Esophagus muscularis mucosa (tissue), 4 donors: ENCODE data around the gene CXCL16. TPM values are rescaled to one million over a fixed set of nuclear protein-coding genes. Genes with fewer than 3 reads are reported as not detected.

Experiments used
- DNase-seq: peaks from one replicate; pipeline ENCODE4 v3.0.0-alpha.2; 2017; ENCODE audit errors: extremely low spot score
- H3K27ac ChIP-seq, 4 donors: fragments of 200-600 bp; sonication (generic); replicated peaks in 1 of 4; 1 replicate in 3 of 4; 2 replicates in 1 of 4; pipeline ENCODE4 v1.5.1; 2016 to 2019; ENCODE audit warnings: mild to moderate bottlenecking in 1 of 4
- H3K27me3 ChIP-seq, 4 donors: fragments of 200-600 bp; sonication (generic); one replicate each; pipeline versions ENCODE4 v1.5.1 to v1.6.0; 2016 to 2019
- H3K36me3 ChIP-seq, 4 donors: fragments of 200-600 bp; sonication (generic); one replicate each; pipeline ENCODE4 v1.5.1; 2016 to 2019
- H3K4me1 ChIP-seq, 4 donors: fragments of 200-600 bp; sonication (generic); one replicate each; pipeline ENCODE4 v1.5.1; 2016 to 2019
- H3K4me3 ChIP-seq, 4 donors: fragments of 200-600 bp; sonication (generic); 1 replicate in 2 of 4; 2 replicates in 2 of 4; pipeline ENCODE4 v1.5.1; 2016 to 2019; ENCODE audit warnings: mild to moderate bottlenecking in 4 of 4, moderate library complexity in 1 of 4
- H3K9me3 ChIP-seq, 4 donors: fragments of 200-600 bp; sonication (generic); 1 replicate in 3 of 4; 2 replicates in 1 of 4; pipeline ENCODE4 v1.5.1; 2016 to 2019
- EP300 ChIP-seq: sonication (generic); formaldehyde crosslinking; IDR thresholded peaks from one replicate; pipeline ENCODE4 v1.6.1; 2017; ENCODE audit warnings: antibody characterized with exemption
- POLR2A ChIP-seq: fragments of 450-650 bp; IDR thresholded peaks from one replicate; pipeline ENCODE4 v1.6.1; 2017; ENCODE audit warnings: antibody characterized with exemption, moderate library complexity, mild to moderate bottlenecking, low read depth
- POLR2AphosphoS5 ChIP-seq, 2 donors: sonication (generic); formaldehyde crosslinking; IDR thresholded peaks; one replicate each; pipeline ENCODE4 v1.6.1; 2017; ENCODE audit warnings: antibody characterized with exemption in 2 of 2
- WGBS: methylation state at CpG from one replicate; pipeline ENCODE4 v1.1.5; 2018; 5-methylcytosine and 5-hydroxymethylcytosine counted together
- intact Hi-C: fragments of 100-400 bp; cut with DNase I; formaldehyde crosslinking; loops from one replicate; pipeline ENCODE4 v1.15.1; 2023
- total RNA-seq, 4 donors: library from RNA; depleted of rRNA; stranded (reverse); fragments of >200 nt; gene quantifications; one replicate each; pipeline versions ENCODE4 v1.1.0 to v1.2.1, GENCODE V29; 2016
- TF ChIP-seq, protein P1 (sequence below), 3 experiments: fragments of 200-600 bp in 2 of 3; fragments of 450-650 bp in 1 of 3; sonication (generic) in 2 of 3; IDR thresholded peaks; one replicate each; pipeline ENCODE4 v1.5.1; 2017 to 2019; ENCODE audit warnings: antibody characterized with exemption in 3 of 3, mild to moderate bottlenecking in 2 of 3, moderate library complexity in 1 of 3

CXCL16 gene
- total RNA-seq, 4 donors from 2014 or later = 5.8 to 21.7 (median 9.4) TPM

DNA sequence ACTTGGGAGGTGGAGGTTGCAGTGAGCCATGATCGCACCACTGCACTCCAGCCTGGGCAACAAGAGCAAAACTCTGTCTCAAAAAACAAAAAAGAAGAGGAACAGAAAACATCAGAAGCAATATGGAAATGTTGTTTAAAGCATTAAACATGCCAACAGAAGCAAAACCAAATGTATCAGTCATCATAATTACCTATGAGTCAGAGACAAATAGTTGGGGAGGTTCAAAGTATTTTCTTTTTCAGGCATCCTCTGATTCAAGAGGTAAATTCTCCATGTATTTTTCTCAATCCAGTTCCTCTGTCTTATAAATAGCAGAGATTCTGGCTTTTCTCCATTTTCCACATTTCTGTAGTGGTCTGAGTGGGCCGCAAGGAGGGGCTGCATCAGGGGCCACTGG is 29.9 kb upstream of the CXCL16 start:
- H3K27ac ChIP-seq = no peak overlapping the region
- TF ChIP-seq POLR2A = no peak
- TF ChIP-seq, protein P1, sequence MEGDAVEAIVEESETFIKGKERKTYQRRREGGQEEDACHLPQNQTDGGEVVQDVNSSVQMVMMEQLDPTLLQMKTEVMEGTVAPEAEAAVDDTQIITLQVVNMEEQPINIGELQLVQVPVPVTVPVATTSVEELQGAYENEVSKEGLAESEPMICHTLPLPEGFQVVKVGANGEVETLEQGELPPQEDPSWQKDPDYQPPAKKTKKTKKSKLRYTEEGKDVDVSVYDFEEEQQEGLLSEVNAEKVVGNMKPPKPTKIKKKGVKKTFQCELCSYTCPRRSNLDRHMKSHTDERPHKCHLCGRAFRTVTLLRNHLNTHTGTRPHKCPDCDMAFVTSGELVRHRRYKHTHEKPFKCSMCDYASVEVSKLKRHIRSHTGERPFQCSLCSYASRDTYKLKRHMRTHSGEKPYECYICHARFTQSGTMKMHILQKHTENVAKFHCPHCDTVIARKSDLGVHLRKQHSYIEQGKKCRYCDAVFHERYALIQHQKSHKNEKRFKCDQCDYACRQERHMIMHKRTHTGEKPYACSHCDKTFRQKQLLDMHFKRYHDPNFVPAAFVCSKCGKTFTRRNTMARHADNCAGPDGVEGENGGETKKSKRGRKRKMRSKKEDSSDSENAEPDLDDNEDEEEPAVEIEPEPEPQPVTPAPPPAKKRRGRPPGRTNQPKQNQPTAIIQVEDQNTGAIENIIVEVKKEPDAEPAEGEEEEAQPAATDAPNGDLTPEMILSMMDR (IDR thresholded peaks at IDR 0.05) = no peak
- TF ChIP-seq EP300 = no peak
- no peak for TF ChIP-seq POLR2AphosphoS5 (IDR thresholded peaks at IDR 0.05)
- no peak overlapping the region for H3K4me3 ChIP-seq
- no peak for DNase-seq
- WGBS = 95% methylated on average over 2 of the region's 2 CpGs
- H3K9me3 ChIP-seq = no peaks in the 10 kb centered on the region
- intact Hi-C loops = no loop called here
- no peaks in the 10 kb centered on the region for H3K4me1 ChIP-seq
- no peaks in the 10 kb centered on the region for H3K36me3 ChIP-seq
- H3K27me3 ChIP-seq = peaks cover 0 to 26% (median 0%) of the 10 kb centered on the region in 4 donors

GRCh38 chr17:4768298-4768697 is 28.6 kb upstream of the CXCL16 start:
- Histone ChIP-seq H3K9me3 (no peaks in the 10 kb centered on the region), H3K27me3 (peaks cover 0 to 22% (median 0%) of the 10 kb centered on the region in 4 donors), H3K4me3 (no peak overlapping the region), H3K4me1 (no peaks in the 10 kb centered on the region), H3K36me3 (no peaks in the 10 kb centered on the region), H3K27ac (no peak overlapping the region)
- 79% methylated on average over 6 of the region's 6 CpGs for WGBS
- DNase-seq = no peak
- TF ChIP-seq, protein P1 (IDR thresholded peaks at IDR 0.05) = no peak
- TF ChIP-seq POLR2AphosphoS5 (IDR thresholded peaks at IDR 0.05) = no peak
- no peak for TF ChIP-seq POLR2A
- no peak for TF ChIP-seq EP300
- intact Hi-C loops = no loop called here

DNA sequence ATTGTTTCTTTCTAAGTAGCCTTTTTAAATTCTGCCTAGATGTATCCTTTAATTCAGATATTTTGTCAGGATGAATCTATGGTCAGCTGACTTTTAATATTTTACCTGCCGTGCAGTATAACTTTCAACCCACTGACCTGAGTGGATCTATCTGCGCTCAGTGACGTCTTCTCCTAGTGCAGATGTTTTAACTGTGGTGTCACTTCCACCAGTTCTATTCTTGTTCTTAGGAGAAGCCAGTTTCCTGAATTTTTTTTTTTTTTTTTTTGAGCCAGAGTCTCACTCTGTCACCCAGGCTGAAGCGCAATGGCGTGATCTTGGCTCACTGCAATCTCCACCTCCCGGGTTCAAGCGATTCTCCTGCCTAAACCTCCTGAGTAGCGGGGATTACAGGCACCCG is 27.0 kb upstream of the CXCL16 start:
- Histone ChIP-seq H3K27me3 (peaks cover 0 to 11% (median 0%) of the 10 kb centered on the region in 4 donors), H3K9me3 (no peaks in the 10 kb centered on the region), H3K27ac (peak overlapping the region in 1 of 4 donors; percentile 39), H3K4me3 (no peak overlapping the region), H3K36me3 (no peaks in the 10 kb centered on the region), H3K4me1 (no peaks in the 10 kb centered on the region)
- DNase-seq = no peak
- TF ChIP-seq POLR2A (no peak), EP300 (no peak), POLR2AphosphoS5 (IDR thresholded peaks at IDR 0.05) (no peak)
- TF ChIP-seq, protein P1 (IDR thresholded peaks at IDR 0.05) = no peak
- intact Hi-C loops = no loop called here
- WGBS = 61% methylated on average over 8 of the region's 9 CpGs

- H3K4me1 ChIP-seq = no peaks in the 10 kb centered on the region
- H3K27ac ChIP-seq = peak overlapping the region; percentile 2 to 51 (median 32)
- H3K27me3 ChIP-seq = peaks cover 0 to 6% (median 0%) of the 10 kb centered on the region in 4 donors
- no peak overlapping the region for H3K4me3 ChIP-seq
- no peak for TF ChIP-seq POLR2A
- TF ChIP-seq POLR2AphosphoS5 (IDR thresholded peaks at IDR 0.05) = no peak
- TF ChIP-seq, protein P1 (IDR thresholded peaks at IDR 0.05) = no peak
- no peak for TF ChIP-seq EP300
- DNase-seq = no peak
- intact Hi-C loops = no loop called here
- no peaks in the 10 kb centered on the region for H3K36me3 ChIP-seq
- 67% methylated on average over 3 of the region's 3 CpGs for WGBS
- H3K9me3 ChIP-seq = no peaks in the 10 kb centered on the region
These were observed 26.5 kb upstream of the CXCL16 start for GRCh38 chr17:4766201-4766600.

DNA sequence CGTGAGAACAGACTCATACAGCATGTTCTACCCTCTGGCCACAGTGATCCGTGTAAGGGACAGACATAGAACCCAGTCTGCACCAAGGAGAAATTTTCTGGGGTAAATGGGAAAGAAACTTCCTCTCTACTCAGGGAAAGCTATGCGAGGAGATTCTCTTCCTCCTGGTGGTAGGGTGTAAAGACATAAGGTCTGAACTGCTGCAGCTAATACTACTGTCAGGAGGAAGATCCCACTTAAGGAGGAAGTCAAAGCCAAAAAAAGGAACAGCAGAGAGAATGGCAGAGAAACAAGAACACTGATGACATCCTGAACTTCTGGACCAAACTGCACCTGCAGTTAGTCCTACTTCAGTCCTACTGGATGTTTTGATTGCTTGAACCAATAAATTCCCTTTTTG is 24.9 kb upstream of the CXCL16 start:
- Histone ChIP-seq H3K27ac (no peak overlapping the region), H3K4me1 (no peaks in the 10 kb centered on the region), H3K9me3 (no peaks in the 10 kb centered on the region), H3K4me3 (no peak overlapping the region), H3K27me3 (peaks cover 0 to 16% (median 0%) of the 10 kb centered on the region in 4 donors), H3K36me3 (no peaks in the 10 kb centered on the region)
- WGBS = 43% methylated on average over 3 of the region's 3 CpGs
- DNase-seq = no peak
- intact Hi-C loops = no loop called here
- TF ChIP-seq POLR2A = no peak
- peak in 1 of 2 donors; percentile 17 for TF ChIP-seq POLR2AphosphoS5 (IDR thresholded peaks at IDR 0.05)
- TF ChIP-seq EP300 = no peak
- TF ChIP-seq, protein P1 (IDR thresholded peaks at IDR 0.05) = no peak
